Measurements from ENCODE around the gene IFT27.

GRCh38 chr22:36781656-36782627 lies 6.0 kb upstream of the IFT27 start:
- TF ChIP-seq REST (IDR thresholded peaks at IDR 0.05; ENCODE audit: borderline replicate concordance) (no peak), POLR2AphosphoS5 (IDR thresholded peaks at IDR 0.05) (no peak), TAF1 (IDR thresholded peaks at IDR 0.05; ENCODE audit: low read depth) (no peak), EZH2 (IDR thresholded peaks at IDR 0.05; ENCODE audit: borderline replicate concordance, insufficient read depth, low read length, poor library complexity, severe bottlenecking) (no peak), CTCF (IDR thresholded peaks at IDR 0.05; ENCODE audit: poor library complexity, severe bottlenecking) (peak; percentile 97), EP300 (conservative IDR thresholded peaks at IDR 0.05; ENCODE audit: poor library complexity, severe bottlenecking) (no peak), MXI1 (conservative IDR thresholded peaks at IDR 0.05; ENCODE audit: poor library complexity, severe bottlenecking) (no peak), RAD21 (conservative IDR thresholded peaks at IDR 0.05) (peak; percentile 93), SMC3 (conservative IDR thresholded peaks at IDR 0.05; ENCODE audit: poor library complexity) (peak; percentile 94)
